ENCODE results near the gene PAX5.

The PAX5 gene

DNA sequence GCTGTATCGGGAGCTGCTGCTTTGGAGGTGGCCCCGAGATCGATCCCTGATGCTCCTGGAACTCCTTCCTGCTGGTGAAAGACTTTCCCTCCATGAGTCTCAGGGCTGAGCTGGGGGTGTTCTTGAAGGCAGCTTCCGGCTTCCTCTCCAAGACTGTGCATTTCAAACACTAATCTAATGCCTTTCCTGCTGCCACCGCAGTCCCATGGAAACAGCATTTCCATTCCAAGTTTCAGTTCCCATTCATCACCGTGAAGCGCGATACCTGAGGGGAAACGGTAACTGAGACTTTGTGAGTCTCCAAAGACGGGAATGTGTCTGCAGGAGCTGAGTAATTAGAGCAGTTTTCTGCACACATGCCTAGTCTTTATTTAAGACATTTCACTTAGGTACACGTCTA, 230.1 kb downstream of the PAX5 start:
- no peak for DNase-seq (ENCODE audit: low read depth)

DNA sequence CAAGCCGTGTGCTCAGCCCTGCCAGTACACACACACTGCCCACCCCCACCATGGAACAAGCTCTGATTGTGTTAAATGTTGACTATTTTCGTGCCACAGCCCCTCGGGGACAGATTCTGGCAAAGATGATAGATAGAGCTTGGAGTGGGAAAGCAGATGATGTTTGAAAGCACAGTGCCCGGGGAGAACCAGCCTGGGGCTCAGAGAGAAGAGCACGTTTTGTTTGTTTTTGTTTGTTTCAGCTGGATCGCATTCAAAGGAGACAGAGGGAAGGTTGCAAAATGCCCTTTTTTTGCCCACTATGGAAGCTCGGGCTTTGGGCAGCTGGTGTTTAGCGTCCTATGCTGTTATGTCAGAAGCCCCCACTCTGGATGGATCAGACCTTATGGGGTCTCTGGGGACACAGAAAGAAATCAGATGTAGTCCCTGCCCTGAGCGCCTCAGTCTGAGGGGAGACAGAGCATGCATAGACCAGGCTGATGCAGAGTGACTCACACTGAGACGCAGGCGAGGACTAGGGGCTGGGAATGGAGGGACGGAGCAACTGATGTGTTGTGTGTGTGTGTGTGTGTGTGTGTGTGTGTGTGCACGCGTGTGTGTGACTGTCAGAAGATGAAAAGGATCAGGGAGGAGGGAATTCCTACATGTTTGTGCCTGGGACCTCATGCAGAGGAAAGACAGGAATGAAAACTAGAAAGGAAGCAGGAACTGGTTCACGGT, 231.7 kb downstream of the PAX5 start:
- DNase-seq (ENCODE audit: low read depth) = no peak

DNA sequence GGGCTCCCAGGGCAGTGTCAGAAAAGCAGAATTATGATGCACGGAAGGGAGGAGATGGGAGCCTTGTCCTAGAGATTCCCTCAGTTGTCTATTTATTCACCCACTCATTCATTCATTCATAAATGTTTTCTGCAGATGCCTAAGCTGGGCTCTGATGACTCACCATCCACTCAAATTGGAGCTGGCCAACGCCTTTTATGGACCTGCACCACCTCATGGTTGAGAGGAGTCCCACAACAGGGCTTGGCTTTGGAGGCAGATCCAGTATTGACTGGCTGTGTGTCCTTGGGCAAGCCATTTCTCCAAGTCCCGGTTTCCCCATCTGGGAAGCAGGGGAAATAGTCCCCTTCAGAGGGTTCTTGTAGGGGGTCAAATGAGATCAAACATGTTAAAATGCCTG, 233.6 kb downstream of the PAX5 start:
- no peak for DNase-seq (ENCODE audit: low read depth)

GRCh38 chr9:36798350-36799065, 235.6 kb downstream of the PAX5 start:
- no peak for DNase-seq (ENCODE audit: low read depth)

DNA sequence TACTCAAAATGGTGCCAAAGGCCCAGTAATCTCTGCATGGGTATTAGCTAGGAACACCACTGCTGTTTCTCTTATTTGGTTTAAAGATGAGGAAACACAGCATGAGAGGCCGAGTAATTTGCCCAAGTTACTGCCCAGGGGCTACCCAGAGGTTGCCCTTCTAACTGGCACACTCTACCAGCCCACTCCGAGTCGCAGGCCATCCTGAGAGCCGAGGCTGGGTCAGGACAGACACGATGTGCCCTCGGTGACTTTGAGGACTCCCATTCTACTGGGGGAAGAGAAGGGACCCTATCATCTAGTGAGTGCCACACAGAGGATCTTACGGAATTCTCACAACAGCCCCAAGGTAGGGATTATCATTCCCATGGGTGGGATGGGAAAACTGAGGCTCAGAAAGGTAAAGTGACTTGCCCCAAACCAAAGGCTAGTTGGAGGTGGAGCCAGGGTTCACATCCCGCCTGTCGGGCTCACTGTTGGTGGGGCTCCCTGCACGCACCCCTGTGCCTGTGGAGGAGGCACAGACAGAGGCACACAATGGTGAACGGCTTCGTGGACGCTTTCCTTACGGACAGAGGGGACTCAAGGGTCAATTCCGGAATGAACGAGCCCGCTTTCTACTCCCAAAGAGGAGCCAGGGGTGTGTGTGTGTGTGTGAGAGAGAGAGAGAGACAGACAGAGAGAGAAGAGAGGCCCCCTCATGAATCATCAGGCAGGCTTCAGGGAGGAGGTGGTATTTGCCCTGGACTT, 236.4 kb downstream of the PAX5 start:
- DNase-seq (ENCODE audit: low read depth) = no peak

GRCh38 chr9:36796671-36797419, 237.2 kb downstream of the PAX5 start:
- DNase-seq (ENCODE audit: low read depth) = no peak

DNA sequence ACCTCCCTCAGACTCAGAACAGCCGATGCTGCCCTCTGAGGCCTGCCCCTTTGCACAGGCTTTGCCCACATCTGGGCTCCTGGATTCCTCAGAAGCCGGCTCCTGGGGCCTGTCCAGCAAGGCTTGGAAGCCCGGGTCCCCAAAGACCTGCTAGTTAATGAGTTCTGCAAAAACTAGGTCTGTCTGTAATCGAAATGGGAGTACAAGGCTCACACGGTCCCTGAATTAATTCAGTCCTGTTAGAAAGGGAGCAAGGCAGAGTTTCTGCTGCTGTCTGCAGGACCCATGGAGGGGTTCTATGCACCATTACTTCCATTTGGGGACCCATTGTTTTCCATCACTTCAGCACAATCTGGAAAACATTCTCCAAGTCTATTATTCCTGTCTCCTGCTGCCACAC, 239.6 kb downstream of the PAX5 start:
- no peak for DNase-seq (ENCODE audit: low read depth)

GRCh38 chr9:36793277-36793676, 240.8 kb downstream of the PAX5 start:
- no peak for DNase-seq (ENCODE audit: low read depth)

- DNase-seq (ENCODE audit: low read depth) = no peak
These were observed 242.7 kb downstream of the PAX5 start for GRCh38 chr9:36791222-36791950.

GRCh38 chr9:36789886-36790285, 244.2 kb downstream of the PAX5 start:
- DNase-seq (ENCODE audit: low read depth) = no peak

DNA sequence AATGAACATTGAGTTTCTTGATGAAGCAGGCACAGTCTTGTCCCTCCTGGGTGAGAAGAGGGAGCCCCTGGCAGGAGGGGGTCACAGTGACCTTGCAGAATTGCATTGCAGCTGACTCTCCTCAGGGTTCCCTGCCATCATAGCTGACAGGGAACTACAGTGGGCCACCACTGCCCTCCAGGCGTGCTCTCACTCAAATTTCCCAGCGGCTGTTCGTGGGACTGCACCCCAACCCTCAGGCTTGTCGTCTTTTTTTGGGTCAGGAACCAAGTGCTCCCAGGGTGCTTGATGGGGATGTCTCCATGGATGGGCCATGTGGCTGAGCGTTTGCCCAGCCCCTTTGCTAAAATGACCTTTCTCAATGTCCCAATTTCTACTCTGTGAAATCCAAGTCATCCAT, 245.5 kb downstream of the PAX5 start:
- no peak for DNase-seq (ENCODE audit: low read depth)

- no peak for DNase-seq (ENCODE audit: low read depth)
These were observed 246.4 kb downstream of the PAX5 start for GRCh38 chr9:36787709-36788108.
